GM13976 (cell line): ENCODE data around the gene NELL2.

Experiments
- DNase-seq: peaks from one replicate; pipeline ENCODE4 v3.0.0; 2012; ENCODE audit warnings: low spot score
- in situ Hi-C: fragments of 300-500 bp; cut with MboI; formaldehyde crosslinking; loops from one replicate; pipeline ENCODE4 v1.12.0; 2022; ENCODE audit warnings: low sequenced_read_pairs, mixed read lengths, inconsistent platforms; ENCODE audit not compliant: unreplicated experiment
- TF ChIP-seq, protein P1 (sequence below): IDR thresholded peaks from 2 replicates; pipeline ENCODE4 v1.5.1; 2012; ENCODE audit warnings: borderline replicate concordance, mild to moderate bottlenecking; ENCODE audit not compliant: insufficient read depth; ENCODE audit errors: extremely low read depth, missing control alignments, control extremely low read depth

Gene NELL2

DNA sequence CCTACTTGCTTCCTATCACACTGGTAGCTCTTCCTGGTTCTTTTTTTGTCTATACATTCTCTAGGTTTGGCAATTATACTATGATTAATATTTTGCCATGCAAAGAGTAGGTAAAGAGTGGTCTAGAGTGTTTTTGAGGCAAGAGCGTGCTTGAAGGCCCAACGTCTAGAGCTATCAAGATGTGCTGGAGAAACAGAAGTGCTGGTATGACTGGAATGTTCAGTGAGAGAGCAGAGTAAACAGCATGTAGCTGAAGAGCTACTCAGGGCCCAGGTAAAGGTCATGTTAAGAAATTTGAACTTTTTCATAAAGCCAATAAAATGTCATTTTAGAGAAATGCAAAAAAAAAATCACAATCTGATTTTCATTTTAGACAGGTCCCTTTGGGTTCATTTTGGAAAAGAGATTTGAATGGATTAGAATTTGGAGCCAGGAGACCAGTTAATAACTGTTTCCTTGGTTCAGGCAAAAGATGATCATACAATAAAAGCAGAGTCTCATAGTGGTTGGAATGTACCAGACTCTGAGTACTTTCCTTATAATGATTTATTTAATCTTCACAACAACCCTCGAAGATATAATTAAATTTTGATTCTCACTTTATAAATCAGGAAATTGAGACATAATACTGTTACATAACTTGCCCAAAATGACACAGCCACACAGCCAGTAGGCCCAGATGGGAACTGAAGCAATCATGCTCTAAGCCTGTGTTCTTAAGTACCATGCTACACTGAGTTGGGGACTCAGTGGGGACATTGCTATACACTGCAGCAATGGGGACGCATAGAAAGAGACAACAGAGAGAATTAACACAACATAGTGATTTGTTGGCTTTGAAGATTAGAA, 350.1 kb downstream of the NELL2 start:
- in situ Hi-C loops, result no loop called here
- DNase-seq, result no peak
- TF ChIP-seq, protein P1, sequence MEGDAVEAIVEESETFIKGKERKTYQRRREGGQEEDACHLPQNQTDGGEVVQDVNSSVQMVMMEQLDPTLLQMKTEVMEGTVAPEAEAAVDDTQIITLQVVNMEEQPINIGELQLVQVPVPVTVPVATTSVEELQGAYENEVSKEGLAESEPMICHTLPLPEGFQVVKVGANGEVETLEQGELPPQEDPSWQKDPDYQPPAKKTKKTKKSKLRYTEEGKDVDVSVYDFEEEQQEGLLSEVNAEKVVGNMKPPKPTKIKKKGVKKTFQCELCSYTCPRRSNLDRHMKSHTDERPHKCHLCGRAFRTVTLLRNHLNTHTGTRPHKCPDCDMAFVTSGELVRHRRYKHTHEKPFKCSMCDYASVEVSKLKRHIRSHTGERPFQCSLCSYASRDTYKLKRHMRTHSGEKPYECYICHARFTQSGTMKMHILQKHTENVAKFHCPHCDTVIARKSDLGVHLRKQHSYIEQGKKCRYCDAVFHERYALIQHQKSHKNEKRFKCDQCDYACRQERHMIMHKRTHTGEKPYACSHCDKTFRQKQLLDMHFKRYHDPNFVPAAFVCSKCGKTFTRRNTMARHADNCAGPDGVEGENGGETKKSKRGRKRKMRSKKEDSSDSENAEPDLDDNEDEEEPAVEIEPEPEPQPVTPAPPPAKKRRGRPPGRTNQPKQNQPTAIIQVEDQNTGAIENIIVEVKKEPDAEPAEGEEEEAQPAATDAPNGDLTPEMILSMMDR, result no peak

GRCh38 chr12:44523828-44524227, 352.3 kb downstream of the NELL2 start:
- TF ChIP-seq, protein P1, result no peak
- in situ Hi-C loops, result no loop called here
- no peak for DNase-seq

DNA sequence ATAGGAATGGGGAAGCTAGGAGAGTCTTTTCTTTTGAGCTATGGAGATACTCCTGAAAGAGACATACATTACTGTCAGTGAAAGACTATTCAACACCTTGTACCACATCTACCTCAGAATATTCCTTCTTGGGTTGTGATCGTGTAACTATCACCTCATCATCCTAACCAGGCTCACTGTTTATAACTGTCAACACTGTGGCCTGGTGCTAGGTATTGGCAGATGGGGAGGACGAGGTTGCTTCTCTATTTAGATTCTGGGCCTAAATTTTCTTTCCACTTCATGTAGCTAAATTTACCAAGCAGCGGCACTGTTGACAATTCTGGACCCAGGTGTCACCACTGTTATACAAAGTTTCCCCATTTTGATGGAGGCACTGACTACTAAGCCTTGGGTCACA, 354.4 kb downstream of the NELL2 start:
- no peak for DNase-seq
- in situ Hi-C loops, result no loop called here
- TF ChIP-seq, protein P1, result no peak

DNA sequence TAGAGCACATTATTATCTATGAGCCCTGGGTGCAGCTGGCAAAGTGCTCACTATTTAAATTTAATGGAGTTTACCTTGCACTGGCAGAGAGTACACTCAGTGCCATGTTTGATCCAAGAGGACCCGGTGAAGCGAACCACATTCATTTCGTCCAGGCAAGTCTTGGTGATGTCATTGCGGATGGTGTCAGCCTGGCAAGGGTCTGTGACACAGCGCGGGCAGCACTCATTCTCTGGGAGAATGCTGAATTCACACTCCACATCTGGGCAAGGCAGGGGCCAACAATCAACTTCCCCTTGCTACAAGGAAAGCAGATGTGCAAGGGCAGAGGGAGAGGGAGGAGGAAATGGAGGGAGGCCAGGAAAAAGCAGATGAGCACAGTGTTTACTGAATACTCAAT, 356.2 kb downstream of the NELL2 start:
- DNase-seq, result no peak
- in situ Hi-C loops, result no loop called here
- TF ChIP-seq, protein P1, result no peak

- no peak for DNase-seq
- in situ Hi-C loops, result no loop called here
- TF ChIP-seq, protein P1, result no peak
These were observed 364.8 kb downstream of the NELL2 start for GRCh38 chr12:44511289-44511688.

- DNase-seq, result no peak
- in situ Hi-C loops, result no loop called here
- TF ChIP-seq, protein P1, result no peak
These were observed 365.6 kb downstream of the NELL2 start for GRCh38 chr12:44510510-44510909.
